ENCODE data around the gene DEFB114. TPM values are rescaled to one million over a fixed set of nuclear protein-coding genes. Genes with fewer than 3 reads are reported as not detected.

The DEFB114 gene
- total RNA-seq, 4 donors from 2014 or later: not detected

Other genes with a start within 250 kb of the DEFB114 start
- gene CRISP3, start 219.8 kb downstream of the DEFB114 start, total RNA-seq: not detected
- gene PGK2, start 176.9 kb downstream of the DEFB114 start, total RNA-seq: not detected
- not detected for gene CRISP1, start 97.6 kb downstream of the DEFB114 start, total RNA-seq
- not detected for gene DEFB113, start 5.5 kb upstream of the DEFB114 start, total RNA-seq
- not detected for gene DEFB110, start 57.8 kb upstream of the DEFB114 start, total RNA-seq
- not detected for gene DEFB112, start 85.8 kb upstream of the DEFB114 start, total RNA-seq